B cell (primary cell): ENCODE data around the gene SYNE2.

Source experiments
- EZH2 ChIP-seq: IDR thresholded peaks from 2 replicates; pipeline ENCODE4 v1.6.1; 2012; ENCODE audit warnings: borderline replicate concordance, low read depth, mild to moderate bottlenecking, moderate library complexity, low read length; ENCODE audit not compliant: insufficient read depth, poor library complexity, severe bottlenecking
- TF ChIP-seq, protein P1 (sequence below): fragments of 200-600 bp; IDR thresholded peaks from one replicate; pipeline ENCODE4 v1.8.0; 2022; ENCODE audit warnings: antibody characterized with exemption, mild to moderate bottlenecking

DNA sequence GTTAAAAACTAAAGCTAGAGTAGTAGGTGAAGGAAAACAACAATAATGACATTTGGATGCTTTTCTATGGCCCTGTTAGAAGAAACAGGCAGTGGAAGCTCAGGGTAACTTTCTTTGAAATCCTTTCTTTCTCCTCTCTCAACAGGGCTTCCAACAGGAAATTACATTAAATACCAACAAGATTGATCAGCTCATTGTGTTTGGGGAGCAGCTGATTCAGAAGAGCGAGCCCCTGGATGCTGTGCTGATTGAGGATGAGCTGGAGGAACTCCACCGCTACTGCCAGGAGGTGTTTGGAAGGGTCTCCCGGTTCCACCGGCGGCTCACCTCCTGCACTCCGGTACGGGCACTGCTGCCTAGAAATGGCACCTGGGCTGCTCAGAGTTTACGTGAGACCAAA is 359.9 kb downstream of the SYNE2 start:
- TF ChIP-seq, protein P1, sequence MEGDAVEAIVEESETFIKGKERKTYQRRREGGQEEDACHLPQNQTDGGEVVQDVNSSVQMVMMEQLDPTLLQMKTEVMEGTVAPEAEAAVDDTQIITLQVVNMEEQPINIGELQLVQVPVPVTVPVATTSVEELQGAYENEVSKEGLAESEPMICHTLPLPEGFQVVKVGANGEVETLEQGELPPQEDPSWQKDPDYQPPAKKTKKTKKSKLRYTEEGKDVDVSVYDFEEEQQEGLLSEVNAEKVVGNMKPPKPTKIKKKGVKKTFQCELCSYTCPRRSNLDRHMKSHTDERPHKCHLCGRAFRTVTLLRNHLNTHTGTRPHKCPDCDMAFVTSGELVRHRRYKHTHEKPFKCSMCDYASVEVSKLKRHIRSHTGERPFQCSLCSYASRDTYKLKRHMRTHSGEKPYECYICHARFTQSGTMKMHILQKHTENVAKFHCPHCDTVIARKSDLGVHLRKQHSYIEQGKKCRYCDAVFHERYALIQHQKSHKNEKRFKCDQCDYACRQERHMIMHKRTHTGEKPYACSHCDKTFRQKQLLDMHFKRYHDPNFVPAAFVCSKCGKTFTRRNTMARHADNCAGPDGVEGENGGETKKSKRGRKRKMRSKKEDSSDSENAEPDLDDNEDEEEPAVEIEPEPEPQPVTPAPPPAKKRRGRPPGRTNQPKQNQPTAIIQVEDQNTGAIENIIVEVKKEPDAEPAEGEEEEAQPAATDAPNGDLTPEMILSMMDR: no peak
- TF ChIP-seq EZH2: no peak
